Lung microvascular endothelial cell (primary cell): ENCODE results near the gene TAAR8. TPM values are rescaled to one million over a fixed set of nuclear protein-coding genes. Genes with fewer than 3 reads are reported as not detected.
"Not testable (repeated sequence)": the region's sequence is repeated elsewhere in the genome, so short reads cannot be mapped to it uniquely, and the experiment has no call there.

ENCODE experiments used
- DNase-seq, 2 donors: peaks; one replicate each; pipeline versions ENCODE4 v3.0.0 to v3.0.0-alpha.2; 2010; ENCODE audit warnings: low read depth in 2 of 2
- total RNA-seq: library from RNA; depleted of rRNA; stranded (reverse); fragments of >200 nt; gene quantifications from 2 replicates; pipeline ENCODE4 v1.2.1, GENCODE V29; 2014

The TAAR8 gene, protein sequence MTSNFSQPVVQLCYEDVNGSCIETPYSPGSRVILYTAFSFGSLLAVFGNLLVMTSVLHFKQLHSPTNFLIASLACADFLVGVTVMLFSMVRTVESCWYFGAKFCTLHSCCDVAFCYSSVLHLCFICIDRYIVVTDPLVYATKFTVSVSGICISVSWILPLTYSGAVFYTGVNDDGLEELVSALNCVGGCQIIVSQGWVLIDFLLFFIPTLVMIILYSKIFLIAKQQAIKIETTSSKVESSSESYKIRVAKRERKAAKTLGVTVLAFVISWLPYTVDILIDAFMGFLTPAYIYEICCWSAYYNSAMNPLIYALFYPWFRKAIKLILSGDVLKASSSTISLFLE
- total RNA-seq = not detected in 2 replicates

DNA sequence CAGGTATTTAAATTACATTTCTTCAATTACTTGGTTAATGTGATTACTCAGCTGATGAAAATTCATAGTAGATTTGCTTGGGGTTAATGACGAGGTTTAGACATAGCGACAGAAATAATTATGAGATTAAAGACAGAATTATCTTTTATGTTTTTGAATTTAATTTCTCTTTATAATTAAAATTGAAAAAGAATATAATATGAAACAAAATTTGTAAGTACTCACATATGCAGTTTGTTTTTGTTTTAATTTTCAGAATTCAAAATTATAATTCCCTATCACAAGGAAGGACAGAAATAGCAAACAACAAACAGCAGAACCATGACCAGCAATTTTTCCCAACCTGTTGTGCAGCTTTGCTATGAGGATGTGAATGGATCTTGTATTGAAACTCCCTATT is at the start of gene TAAR8:
TSS of gene TAAR8 (plus strand) at position 301 of the 400 bp plus-strand sequence. CDS start at position 322, 21 bp downstream.
- DNase-seq = no peak

DNA sequence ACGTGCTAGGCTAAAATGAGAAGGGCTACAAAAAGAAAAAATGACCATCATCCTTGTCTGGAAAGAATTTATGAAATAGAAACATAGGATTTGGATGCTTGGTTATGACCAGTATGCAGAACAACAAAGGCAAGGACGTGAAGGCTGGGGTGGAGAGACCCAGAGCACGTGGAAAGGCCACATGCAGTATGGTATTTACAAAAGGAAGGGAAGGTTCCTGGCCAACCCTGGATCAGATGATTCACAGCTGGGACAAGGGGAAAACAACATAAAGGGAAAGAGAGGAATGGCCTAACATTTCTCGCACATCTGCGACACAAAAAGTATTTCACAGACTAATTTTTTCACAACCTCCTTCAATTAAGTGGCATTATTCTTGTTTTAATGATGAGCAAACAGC is 47.7 kb upstream of the TAAR8 start:
- DNase-seq = peak; percentile 76 to 97

DNA sequence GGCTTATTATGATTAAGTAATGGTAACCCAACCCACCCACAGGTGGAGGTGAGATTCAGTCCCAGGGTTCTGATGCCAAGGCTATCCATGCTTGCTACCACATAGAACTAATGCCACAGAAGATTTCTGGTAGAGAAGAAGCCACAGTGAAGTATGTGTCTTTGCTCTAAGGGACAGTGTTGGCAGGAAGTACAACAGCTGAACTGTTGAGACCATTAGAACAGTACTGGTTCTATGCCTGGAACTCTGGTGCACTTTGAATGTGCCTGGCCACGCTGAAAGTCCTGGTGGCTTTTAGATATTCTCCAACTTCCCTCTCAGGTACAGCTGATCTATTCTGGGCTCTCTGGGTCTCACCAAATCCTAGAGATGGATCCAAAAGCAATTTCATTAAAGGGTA is 47.3 kb upstream of the TAAR8 start:
- peak in 1 of 2 donors; percentile 30 for DNase-seq

DNA sequence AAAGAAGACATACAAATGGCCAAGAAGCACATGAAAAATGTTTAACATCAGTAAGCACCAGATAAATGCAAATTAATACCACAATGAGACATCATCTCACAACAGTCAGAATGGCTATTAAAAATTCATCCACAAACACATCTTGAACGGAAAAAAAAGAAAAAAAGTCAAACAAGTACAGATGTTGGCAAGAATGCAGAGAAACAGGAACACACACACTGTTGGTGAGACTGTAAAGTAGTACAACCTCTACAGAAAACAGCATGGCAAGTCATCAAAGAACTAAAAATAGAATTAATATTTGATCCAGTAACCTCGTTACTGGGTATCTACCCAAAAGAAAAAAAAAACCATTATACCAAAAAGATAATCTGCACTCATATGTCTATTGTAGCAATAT is 46.0 kb upstream of the TAAR8 start:
- no peak for DNase-seq

DNA sequence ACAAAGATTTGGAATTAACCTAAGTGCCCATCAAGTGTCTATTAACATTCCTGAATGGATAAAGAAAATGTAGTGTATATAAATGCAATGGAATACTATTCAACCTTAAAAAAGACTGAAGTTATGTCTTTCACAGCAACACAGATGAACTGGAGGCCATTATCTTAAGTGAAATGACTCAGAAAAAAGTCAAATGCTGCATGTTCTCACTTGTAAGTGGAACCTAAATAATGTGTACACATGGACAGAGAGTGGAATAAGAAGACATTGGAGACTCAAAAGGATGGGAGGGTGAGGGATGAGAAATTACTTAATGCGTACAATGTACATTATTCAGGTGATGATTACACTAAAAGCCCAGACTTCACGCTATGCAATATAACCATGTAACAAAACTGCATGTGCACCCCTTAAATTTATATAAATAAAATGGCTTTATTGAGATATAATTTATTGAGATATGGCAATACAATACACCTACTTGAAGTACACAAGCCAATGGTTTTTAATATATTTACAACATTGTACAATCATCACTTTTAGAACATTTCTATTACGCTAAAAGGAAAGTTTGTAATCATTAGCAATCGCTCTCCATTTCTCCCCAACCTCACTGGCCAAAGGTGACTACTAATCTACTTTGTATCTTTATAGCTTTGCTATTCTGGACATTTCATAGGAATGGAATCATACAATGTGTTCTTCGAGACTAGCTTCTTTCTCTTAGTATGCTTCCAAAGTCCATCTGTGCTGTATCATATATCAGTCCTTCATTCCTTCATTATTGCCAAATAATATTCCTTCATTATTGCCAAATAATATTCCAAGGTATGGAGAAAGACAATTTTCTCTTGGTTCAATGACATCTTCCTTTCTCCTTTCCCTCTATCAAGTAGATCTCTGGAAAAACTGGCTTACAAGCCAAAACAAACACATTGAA is 45.3 kb upstream of the TAAR8 start:
- DNase-seq = no peak

DNA sequence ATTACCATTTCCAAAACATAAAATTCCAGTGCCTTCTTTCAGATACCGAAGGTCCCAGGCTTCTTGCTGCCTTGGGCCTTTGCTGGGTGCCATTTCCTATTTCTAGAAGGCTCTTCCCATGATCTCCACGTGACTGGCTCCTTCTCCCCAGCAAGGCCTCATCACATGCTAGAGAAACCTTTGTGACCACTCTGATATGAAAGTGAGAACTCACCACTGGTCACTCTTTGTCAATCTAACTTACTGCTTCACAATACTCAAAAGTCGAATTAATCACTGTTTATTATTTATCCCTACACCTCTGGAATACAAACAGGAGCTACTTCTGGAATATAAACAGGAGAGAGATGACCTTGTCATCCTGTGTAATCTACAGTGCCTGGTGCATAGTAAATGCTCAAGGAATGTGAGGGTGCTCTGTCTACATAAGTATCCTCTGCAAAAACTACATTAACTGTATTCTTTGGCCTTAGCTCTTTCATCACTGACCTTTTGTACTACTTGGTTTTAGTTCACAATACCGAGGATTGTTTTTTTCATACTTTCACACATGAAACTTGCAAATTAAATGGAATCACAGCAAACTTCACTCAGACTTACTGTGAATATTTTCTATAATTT is 41.2 kb upstream of the TAAR8 start:
- DNase-seq = peak; percentile 12 to 35

DNA sequence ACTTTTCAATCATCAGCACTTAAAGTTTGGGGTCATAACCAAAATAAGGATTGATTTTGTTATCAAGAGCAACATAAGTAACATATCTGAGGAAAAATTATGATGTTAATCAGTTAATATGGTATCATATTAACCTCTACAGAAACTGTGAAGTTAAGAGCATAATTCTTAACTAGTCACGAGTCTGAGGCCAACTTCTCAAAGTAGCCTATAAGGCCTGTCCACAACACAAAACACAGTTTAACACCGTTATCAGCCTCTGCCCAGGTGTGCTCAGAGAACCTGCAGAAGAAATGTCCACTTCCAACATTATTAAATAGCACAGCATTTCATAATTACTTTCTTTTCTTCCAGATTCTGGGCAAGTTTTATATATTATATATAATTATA is 40.6 kb upstream of the TAAR8 start:
- DNase-seq = peak in 1 of 2 donors; percentile 3

DNA sequence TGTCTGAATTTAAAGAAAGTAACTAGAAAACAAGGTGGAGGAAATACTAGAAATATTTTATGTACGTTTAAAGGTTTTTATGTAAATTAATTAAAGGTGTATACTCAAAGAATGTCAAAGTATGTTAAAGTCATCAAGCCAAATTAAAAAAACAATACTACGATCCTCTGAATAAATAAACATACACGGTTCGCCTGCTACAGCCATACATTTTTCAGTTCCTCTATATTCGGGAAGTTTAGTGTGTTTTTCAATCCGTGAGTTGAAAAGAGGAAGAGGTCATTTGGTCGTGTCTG is 40.2 kb upstream of the TAAR8 start:
- no peak for DNase-seq

DNA sequence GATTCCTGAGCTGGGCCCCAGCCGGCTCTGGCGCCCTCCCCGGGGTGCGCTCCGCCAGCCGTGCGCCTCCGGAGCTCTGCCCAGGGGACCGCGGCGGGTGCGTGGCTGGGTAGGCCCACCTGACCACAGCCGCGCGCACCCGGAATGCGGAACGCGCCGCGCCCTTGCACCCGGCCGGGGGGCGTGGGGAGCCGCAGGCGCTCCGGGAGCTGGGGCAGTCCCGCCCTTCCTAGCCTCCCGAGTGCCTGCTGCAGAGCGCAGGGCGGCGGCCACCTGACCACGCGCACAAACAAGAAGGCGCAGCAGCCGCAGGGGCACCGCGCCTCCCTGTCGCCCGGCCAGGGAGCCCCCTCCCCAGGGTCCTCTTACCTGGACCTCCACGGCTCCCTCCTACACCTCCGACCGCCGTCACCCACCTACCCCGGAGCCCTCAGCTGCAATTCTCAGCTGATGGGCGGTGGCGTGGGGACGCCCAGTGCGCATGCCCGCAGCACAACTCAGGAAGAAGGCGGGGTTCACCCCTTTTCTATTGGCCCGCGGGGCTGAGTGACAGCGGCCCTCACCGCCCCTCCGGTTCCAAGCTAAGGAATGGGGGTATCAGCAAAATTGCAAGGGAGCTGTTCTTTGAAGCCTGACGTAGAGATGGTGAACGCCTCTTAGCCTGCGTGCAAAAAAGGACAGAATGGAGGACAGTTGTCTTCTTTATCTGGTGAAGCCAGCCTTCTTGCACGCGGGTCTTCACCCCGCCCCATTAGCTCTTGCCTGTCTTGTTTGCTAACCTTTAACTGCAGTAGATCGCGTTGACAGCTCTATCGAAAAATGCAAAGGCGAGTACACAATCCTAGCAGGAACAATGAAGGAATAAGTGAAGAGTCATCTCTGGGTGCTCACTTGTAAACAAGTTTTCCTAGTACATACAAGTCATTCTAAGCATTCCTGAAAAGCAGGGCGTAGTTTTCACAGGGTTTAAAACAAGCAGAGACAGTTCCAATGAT is 39.5 kb upstream of the TAAR8 start, which contains the start of gene STX7:
TSS of gene STX7 (minus strand) at position 479 of the 995 bp plus-strand sequence. CDS start 9,586 bp downstream, outside the sequence.
- peak; percentile 89 to 90 for DNase-seq

DNA sequence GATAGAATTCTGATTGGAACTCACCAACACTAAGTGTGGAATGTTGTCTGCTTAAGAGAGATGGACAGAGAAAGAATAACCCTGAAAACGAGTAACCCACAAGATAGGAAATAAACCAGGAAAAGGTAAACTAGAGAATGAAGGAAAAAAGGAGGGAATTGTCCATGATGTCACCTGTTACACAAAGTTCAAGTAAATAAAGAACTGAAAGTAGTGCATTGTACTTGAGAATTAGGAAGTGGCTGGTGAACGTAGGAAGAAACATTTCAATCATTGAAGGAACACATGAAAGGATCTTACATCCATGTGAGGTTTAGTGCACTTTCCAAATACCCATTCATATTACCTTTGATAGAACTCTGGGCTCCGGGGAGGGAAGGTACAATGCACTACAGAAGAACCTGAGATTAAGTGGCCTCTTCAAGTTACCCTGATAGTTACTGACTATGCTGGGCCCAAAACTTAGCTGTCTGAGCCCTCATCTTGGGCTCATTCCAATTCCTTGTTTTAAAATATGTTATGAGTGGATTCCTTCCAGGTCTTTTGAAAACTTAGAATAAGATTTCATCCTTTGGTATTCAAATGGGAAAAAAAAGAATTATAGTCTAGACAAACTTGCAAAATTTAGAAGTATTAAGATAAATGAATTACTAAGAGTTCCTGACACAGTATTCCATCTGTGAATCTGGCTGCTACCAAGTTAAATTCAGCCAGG is 38.5 kb upstream of the TAAR8 start:
- no peak for DNase-seq

DNA sequence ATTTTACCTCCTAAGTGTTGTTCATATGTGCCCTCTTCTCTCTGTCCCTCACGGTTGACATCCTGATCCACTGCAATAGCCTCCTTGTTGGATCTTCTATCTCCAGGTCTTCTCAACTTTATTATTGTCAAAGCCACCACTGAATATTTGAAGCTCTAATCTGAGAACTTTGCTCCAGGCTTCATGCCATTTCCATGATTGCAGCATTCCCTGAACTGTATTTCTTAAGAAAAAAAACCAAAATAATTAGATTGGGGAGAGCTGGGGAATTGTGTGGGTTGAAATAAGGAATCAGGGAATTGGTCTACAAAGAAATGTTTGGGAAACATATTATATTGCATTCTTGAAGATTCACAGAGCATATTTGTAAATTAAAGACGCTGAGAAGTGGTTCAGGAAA is 37.1 kb upstream of the TAAR8 start:
- no peak for DNase-seq

DNA sequence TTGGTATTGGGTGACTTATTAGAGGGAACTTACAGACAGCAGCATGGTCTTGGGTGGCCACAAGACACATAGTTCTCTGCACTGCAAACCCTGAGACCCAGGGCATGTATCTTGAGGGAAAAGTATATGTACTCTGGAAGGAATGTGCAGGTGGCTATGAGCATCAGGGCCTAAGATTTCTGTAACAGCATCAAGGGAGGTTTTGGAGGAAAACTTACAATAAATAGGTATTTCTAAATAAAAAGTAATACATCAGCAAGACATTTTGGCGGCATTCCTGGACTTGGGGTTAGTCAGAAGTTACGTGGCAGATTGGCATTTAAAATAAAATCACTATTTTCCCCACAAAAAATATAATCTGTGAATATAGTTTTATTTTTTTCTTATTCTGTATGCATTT is 31.5 kb upstream of the TAAR8 start:
- no peak for DNase-seq

DNA sequence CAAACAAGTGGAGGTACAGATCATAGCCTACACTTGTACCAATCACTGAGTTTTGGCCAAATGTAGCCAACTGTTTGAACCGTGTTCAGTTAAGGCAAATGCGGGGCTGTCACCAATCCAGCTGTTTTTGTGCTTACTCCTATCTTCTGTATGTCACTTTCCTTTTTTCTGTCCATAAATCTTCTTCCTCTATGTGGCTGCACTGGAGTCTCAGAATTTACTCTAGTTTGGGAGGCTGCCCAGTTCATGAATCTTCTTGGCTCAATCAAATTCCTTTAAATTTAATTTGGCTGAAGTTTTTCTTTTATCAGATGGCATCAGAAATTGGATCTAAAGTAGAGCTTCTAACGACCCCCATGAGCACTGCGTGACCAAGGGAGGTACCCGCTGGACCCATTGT is 27.8 kb upstream of the TAAR8 start:
- DNase-seq = no peak

DNA sequence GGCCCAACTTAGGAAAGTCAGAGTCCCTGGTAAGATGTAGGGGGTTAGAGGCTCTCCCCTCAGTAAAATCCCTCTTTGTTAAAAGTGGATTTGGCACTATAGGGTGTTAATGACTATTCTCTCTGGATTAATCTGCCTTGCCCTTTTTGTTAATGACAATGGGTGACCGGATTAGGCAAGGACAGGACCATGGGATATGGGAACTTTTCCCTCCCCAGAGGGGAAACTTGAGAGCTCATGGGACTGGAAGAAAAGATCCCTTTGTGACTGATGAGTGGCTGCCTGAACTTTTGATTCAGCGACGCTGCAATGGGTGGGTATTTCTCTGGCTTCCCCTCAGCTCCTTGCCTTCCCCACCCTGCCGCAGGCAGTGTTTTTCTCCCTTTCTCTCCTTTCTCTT is 26.6 kb upstream of the TAAR8 start:
- DNase-seq = no peak

DNA sequence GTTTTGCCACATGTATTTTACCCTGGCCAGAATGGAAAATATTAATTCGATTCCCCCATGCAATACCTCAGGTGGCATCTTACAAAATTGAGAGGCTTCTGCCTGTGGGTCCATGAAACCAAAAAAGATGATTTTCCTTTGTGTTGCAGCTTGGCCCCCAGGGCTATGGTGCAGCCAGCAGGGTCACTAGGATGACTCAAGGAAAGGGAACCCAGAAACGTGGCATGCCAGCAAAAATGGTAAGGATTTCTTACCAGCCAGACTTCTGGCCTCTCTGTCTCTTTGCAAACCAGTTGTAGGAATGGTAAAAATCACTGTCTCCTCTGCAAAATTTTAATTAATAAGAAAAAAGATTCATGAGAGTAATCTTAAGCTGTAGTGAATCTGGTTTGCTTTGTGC is 26.0 kb upstream of the TAAR8 start:
- no peak for DNase-seq

DNA sequence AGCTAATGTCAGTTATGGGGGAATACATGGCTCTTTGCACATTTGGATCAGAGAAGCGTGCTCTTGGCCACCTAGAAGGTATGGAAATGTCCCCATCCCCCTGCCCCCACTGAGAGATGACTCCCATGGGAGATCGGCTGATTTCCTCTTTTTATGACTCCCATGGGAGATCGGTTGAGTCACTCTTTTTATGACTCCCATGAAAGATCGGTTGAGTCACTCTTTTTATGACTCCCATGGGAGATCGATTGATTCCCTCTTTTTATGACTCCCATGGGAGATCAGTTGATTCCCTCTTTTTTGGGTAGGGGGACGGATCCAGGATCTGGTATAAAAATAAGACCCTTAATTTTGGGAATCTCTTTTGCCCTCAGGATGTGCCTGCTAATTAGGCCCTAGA is 24.7 kb upstream of the TAAR8 start:
- DNase-seq = peak in 1 of 2 donors; percentile 10

DNA sequence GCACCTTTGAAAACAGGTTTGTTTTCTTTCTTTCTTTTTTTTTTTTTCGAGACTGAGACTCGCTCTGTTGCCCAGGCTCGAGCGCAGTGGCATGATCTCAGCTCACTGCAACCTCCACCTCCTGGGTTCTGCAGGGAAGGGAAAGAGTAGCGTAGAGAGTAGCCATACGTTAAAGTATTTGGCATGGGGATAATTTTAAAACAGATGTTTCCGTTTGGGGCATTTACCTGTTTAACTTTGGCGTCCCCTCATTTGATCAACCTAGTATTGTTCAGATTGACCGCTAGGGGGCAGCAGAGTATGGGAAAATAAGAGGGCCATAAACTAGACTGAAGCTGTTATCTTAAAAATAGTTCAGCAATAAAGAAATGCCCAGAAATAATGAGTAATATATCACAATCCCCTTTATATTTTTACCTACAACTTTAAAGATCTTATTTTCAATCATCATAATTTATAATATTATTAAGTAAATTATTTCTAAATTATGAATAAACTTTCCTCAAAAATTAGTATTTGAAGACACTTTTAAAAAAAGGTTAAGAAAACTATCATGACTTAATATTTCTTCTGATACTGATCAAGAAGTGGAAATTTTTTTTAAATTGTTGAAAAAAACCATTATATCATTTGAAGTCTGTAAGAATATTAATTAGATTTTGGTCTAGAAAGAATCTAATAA is 22.0 kb upstream of the TAAR8 start:
- DNase-seq = peak; percentile 71 to 81

DNA sequence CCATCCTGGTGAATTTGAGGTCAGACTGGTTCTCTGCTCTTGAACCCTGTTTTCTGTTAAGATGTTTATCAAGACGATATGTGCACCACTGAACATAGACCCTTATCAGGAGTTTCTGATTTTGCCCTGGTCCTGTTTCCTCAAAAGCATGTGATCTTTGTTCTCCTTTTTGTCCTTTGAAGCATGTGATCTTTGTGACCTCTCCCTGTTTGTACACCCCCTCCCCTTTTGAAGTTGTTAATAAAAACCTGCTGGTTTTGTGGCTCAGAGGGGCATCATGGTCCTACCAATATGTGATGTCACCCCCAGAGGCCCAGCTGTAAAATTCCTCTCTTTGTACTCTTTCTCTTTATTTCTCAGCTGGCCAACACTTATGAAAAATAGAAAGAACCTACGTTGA is 17.9 kb upstream of the TAAR8 start:
- DNase-seq = not testable (repeated sequence)

DNA sequence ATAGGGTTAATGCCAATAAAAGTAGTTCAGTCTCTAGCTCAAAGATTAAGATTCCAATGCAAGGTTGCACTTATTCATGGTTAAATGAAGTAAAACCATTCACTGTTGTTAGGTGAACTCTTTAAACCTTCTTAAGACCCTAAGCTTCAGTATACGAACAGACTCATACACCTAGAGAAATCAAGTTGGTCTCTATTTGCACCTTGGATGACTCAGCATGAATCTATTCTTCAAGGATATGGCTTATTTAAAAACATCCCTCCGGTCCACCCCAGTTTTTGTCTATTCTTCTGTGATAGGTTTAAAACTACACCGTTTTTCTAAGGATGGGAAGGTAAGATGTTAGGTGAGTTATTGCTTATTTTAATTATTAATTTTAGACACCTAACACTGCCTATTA is 15.3 kb upstream of the TAAR8 start:
- no peak for DNase-seq

DNA sequence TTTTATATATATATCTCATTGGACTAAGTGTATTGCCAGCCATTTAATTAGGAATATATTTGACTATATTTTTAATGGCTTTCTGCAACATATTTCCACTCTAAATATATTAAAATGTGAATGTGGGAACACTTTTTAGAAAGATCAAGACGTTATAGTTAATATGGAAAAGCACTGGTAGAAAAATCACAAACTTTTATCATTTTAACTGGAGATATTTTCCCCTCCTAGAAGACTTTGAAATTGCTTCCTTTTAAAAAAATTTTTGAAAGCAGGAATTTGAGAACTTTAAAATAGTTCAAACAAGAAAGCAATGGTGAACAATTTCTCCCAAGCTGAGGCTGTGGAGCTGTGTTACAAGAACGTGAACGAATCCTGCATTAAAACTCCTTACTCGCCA is 14.5 kb upstream of the TAAR8 start, which contains the start of gene TAAR9:
TSS of gene TAAR9 (plus strand) at position 301 of the 400 bp plus-strand sequence. CDS start at position 314, 13 bp downstream.
- no peak for DNase-seq
